HCT116 (cell line): ENCODE measurements around the gene MCM9. TPM values are rescaled to one million over a fixed set of nuclear protein-coding genes. Genes with fewer than 3 reads are reported as not detected.

ENCODE experiments used
- ATAC-seq: fragments of 200-7000 bp; cut with Tn5 transposase; 2 replicates; pipeline ENCODE4 v1.9.1; 2020; ENCODE audit warnings: mild to moderate bottlenecking, moderate library complexity
- BruUV-seq: library from RNA; stranded (reverse); fragments of 400-500 nt; replicated peaks from 2 replicates; lab custom pipeline; 2021; lab: Mats Ljungman, UMichigan
- CTCF ChIA-PET: fragments of 300-600 bp; sonication (Branson Sonifier 250); formaldehyde crosslinking; loops from one replicate; lab custom pipeline; 2021; ENCODE audit warnings: antibody characterized with exemption; lab: Charles Lee
- POLR2A ChIA-PET: fragments of 300-600, 350-600 bp; sonication (Branson Sonifier 250); formaldehyde crosslinking; loops from one replicate; lab custom pipeline; 2021; ENCODE audit warnings: antibody characterized with exemption; lab: Charles Lee
- RAD21 ChIA-PET, 2 experiments: fragments of 300-600 bp; sonication (Branson Sonifier 250); formaldehyde crosslinking; loops; one replicate each; lab custom pipeline; 2023; ENCODE audit warnings: low total read pairs in 2 of 2; ENCODE audit not compliant: uncharacterized antibody in 2 of 2, unreplicated experiment in 2 of 2, low non-redundant PET in 1 of 2; lab: Charles Lee
- DNase-seq: peaks from one replicate; pipeline ENCODE4 v3.0.0-alpha.2; 2010; ENCODE audit warnings: low read depth, low spot score
- H2AFZ ChIP-seq: fragments of 200-600 bp; shearing (Covaris generic), sonication (generic); 2 replicates; pipeline ENCODE4 v1.6.1; 2017; ENCODE audit warnings: low read depth, mixed run types, mixed read lengths, antibody characterized with exemption, low read length; ENCODE audit not compliant: poor library complexity, severe bottlenecking
- H3K27ac ChIP-seq: 2 replicates; pipeline ENCODE4 v1.5.1; 2012; ENCODE audit warnings: low read depth, low read length
- H3K27me3 ChIP-seq: fragments of 200-600 bp; sonication (generic); 2 replicates; pipeline ENCODE4 v1.6.1; 2016; ENCODE audit warnings: mixed run types, low read length, mixed read lengths; ENCODE audit not compliant: insufficient read depth
- H3K36me3 ChIP-seq, 2 experiments: fragments of 200-500 bp in 1 of 2; fragments of 200-600 bp in 1 of 2; sonication (Bioruptor generic) in 1 of 2; sonication (generic) in 1 of 2; 2 replicates each; pipeline versions ENCODE4 v1.5.1 to v1.6.1; 2014 to 2016; ENCODE audit warnings: low read length in 2 of 2, inconsistent platforms in 1 of 2, mixed read lengths in 1 of 2, mixed run types in 1 of 2; ENCODE audit not compliant: insufficient read depth in 2 of 2, control insufficient read depth in 1 of 2
- H3K4me1 ChIP-seq, 2 experiments: fragments of 200-600 bp in 1 of 2; sonication (generic) in 1 of 2; 2 replicates each; pipeline versions ENCODE4 v1.5.1 to v1.6.1; 2012 to 2017; ENCODE audit warnings: low read length in 2 of 2, inconsistent platforms in 1 of 2, mild to moderate bottlenecking in 1 of 2, mixed read lengths in 1 of 2, mixed run types in 1 of 2, moderate library complexity in 1 of 2; ENCODE audit not compliant: insufficient read depth in 2 of 2, control insufficient read depth in 1 of 2
- H3K4me2 ChIP-seq: fragments of 200-600 bp; sonication (generic); 2 replicates; pipeline ENCODE4 v1.6.1; 2017; ENCODE audit warnings: mixed run types, low read length, mixed read lengths
- H3K4me3 ChIP-seq, 2 experiments: fragments of 200-600 bp in 1 of 2; sonication (generic) in 1 of 2; replicated peaks in 1 of 2; 2 replicates each; pipeline ENCODE4 v1.5.1; 2011 to 2016; ENCODE audit warnings: low read length in 2 of 2, control low read depth in 1 of 2, low read depth in 1 of 2, mild to moderate bottlenecking in 1 of 2, mixed read lengths in 1 of 2, mixed run types in 1 of 2
- H3K79me2 ChIP-seq: fragments of 200-600 bp; sonication (generic); 2 replicates; pipeline ENCODE4 v1.6.1; 2017; ENCODE audit warnings: mild to moderate bottlenecking, mixed run types, low read length, moderate library complexity, mixed read lengths; ENCODE audit not compliant: insufficient read depth
- H3K9ac ChIP-seq: fragments of 200-600 bp; sonication (generic); 2 replicates; pipeline ENCODE4 v1.6.1; 2016; ENCODE audit warnings: low read length, mixed read lengths
- H3K9me2 ChIP-seq: fragments of 200-600 bp; sonication (generic), shearing (Covaris generic); 2 replicates; pipeline ENCODE4 v1.6.1; 2017; ENCODE audit warnings: mixed run types, mild to moderate bottlenecking, moderate library complexity; ENCODE audit not compliant: insufficient read depth
- H3K9me3 ChIP-seq, 2 experiments: fragments of 200-500 bp in 1 of 2; fragments of 200-600 bp in 1 of 2; sonication (Bioruptor generic) in 1 of 2; sonication (generic) in 1 of 2; 2 replicates each; pipeline ENCODE4 v1.6.1; 2014 to 2017; ENCODE audit warnings: low read length in 2 of 2, mixed read lengths in 2 of 2, inconsistent platforms in 1 of 2, low read depth in 1 of 2, mild to moderate bottlenecking in 1 of 2, mixed run types in 1 of 2, moderate library complexity in 1 of 2; ENCODE audit not compliant: control insufficient read depth in 1 of 2, insufficient read depth in 1 of 2
- H4K20me1 ChIP-seq: fragments of 200-600 bp; sonication (generic), shearing (Covaris generic); 2 replicates; pipeline ENCODE4 v1.6.1; 2017; ENCODE audit warnings: mixed run types, mild to moderate bottlenecking, moderate library complexity; ENCODE audit not compliant: insufficient read depth
- CBX3 ChIP-seq: IDR thresholded peaks from 2 replicates; pipeline ENCODE4 v1.6.1; 2012; ENCODE audit warnings: low read depth
- ELF1 ChIP-seq: IDR thresholded peaks from 2 replicates; pipeline ENCODE4 v1.6.1; 2012; ENCODE audit warnings: low read depth, borderline replicate concordance
- EZH2phosphoT487 ChIP-seq: fragments of 200-600 bp; IDR thresholded peaks from 2 replicates; pipeline ENCODE4 v1.6.1; 2018; ENCODE audit warnings: antibody characterized with exemption, borderline replicate concordance
- JUND ChIP-seq: IDR thresholded peaks from 2 replicates; pipeline ENCODE4 v1.6.1; 2012
- POLR2A ChIP-seq: IDR thresholded peaks from 2 replicates; pipeline ENCODE4 v1.7.0; 2011; ENCODE audit warnings: borderline replicate concordance; ENCODE audit not compliant: insufficient read depth, insufficient read length; ENCODE audit errors: extremely low read depth
- POLR2AphosphoS5 ChIP-seq: IDR thresholded peaks from 2 replicates; pipeline ENCODE4 v1.6.1; 2011; ENCODE audit warnings: mild to moderate bottlenecking, low read depth, low read length, moderate library complexity
- TCF7L2 ChIP-seq: IDR thresholded peaks from 2 replicates; pipeline ENCODE4 v1.7.0; 2011; ENCODE audit warnings: borderline replicate concordance, inconsistent platforms; ENCODE audit not compliant: insufficient read depth, insufficient read length; ENCODE audit errors: extremely low read depth
- ZNF274 ChIP-seq: fragments of 200-500 bp; sonication (Bioruptor generic); IDR thresholded peaks from 2 replicates; pipeline ENCODE4 v1.6.1; 2014; ENCODE audit warnings: mild to moderate bottlenecking, low read depth, low read length, inconsistent platforms
- intact Hi-C: fragments of 100-400 bp; cut with micrococcal nuclease; formaldehyde crosslinking; loops from 2 replicates; pipeline ENCODE4 v1.10.0; 2022
- total RNA-seq: library from RNA; stranded (reverse); gene quantifications from one replicate; pipeline ENCODE4 v1.2.1, GENCODE V29; 2021; ENCODE audit not compliant: unreplicated experiment
- TF ChIP-seq, protein P1 (sequence below), 3 experiments: fragments of 200-600 bp in 1 of 3; sonication (generic) in 1 of 3; IDR thresholded peaks in 2 of 3; conservative IDR thresholded peaks in 1 of 3; 2 replicates each; pipeline ENCODE4 v1.5.1; 2012 to 2017; ENCODE audit warnings: low read depth in 2 of 3, low read length in 2 of 3, antibody characterized with exemption in 1 of 3, borderline replicate concordance in 1 of 3, control low read depth in 1 of 3, mild to moderate bottlenecking in 1 of 3, mixed read lengths in 1 of 3, mixed run types in 1 of 3, moderate library complexity in 1 of 3; ENCODE audit not compliant: insufficient read depth in 1 of 3
- TF ChIP-seq, protein P2 (sequence below): IDR thresholded peaks from 2 replicates; pipeline ENCODE4 v1.6.1; 2012
- TF ChIP-seq, protein P3 (sequence below): IDR thresholded peaks from 2 replicates; pipeline ENCODE4 v1.6.1; 2011; ENCODE audit warnings: mild to moderate bottlenecking, low read length, moderate library complexity; ENCODE audit not compliant: insufficient replicate concordance; ENCODE audit errors: extremely low read depth

Gene MCM9
- total RNA-seq, 1 experiment from 2014 or later, result 13.6 TPM

DNA sequence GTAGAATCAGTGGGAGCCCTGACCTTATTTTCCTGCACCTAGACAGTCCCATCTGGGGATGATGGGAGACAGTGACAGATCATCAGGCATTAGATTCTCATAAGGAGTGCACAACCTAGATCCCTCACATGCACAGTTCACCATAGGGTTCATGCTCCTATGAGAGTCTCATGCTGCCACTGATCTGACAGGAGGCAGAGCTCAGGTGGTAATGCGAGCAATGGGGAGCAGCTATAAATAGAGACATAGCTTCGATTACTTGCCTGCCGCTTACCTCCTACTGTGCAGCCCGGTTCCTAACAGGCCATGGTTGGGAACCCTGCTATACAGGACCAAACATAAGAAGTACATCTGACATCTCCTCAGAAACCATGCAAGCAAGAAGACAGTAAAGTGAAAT, 72.5 kb downstream of the MCM9 start:
- Histone ChIP-seq H3K27ac (no peak overlapping the region), H3K79me2 (peaks cover 9% of the 10 kb centered on the region; the same call in 1 of the 2 replicates), H3K9me3 (no peaks in the 10 kb centered on the region), H2AFZ (no peak overlapping the region), H3K36me3 (no peaks in the 10 kb centered on the region), H3K4me1 (no peaks in the 10 kb centered on the region), H3K4me3 (no peak overlapping the region), H3K27me3 (no peaks in the 10 kb centered on the region), H3K4me2 (no peak overlapping the region), H3K9ac (no peak overlapping the region), H3K9me2 (no peaks in the 10 kb centered on the region), H4K20me1 (no peaks in the 10 kb centered on the region)
- BruUV-seq, result no TSS peak
- TF ChIP-seq, protein P1, sequence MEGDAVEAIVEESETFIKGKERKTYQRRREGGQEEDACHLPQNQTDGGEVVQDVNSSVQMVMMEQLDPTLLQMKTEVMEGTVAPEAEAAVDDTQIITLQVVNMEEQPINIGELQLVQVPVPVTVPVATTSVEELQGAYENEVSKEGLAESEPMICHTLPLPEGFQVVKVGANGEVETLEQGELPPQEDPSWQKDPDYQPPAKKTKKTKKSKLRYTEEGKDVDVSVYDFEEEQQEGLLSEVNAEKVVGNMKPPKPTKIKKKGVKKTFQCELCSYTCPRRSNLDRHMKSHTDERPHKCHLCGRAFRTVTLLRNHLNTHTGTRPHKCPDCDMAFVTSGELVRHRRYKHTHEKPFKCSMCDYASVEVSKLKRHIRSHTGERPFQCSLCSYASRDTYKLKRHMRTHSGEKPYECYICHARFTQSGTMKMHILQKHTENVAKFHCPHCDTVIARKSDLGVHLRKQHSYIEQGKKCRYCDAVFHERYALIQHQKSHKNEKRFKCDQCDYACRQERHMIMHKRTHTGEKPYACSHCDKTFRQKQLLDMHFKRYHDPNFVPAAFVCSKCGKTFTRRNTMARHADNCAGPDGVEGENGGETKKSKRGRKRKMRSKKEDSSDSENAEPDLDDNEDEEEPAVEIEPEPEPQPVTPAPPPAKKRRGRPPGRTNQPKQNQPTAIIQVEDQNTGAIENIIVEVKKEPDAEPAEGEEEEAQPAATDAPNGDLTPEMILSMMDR (IDR thresholded peaks at IDR 0.05 in 2 of 3, conservative IDR thresholded peaks at IDR 0.05 in 1 of 3; ENCODE audit: borderline replicate concordance in 1 of 3, insufficient read depth in 1 of 3, low read depth in 2 of 3, low read length in 2 of 3), result no peak
- TF ChIP-seq EZH2phosphoT487 (no peak), JUND (no peak)
- ChIA-PET CTCF (no interaction called here), RAD21 (no interaction called here), POLR2A (no interaction called here)
- DNase-seq, result no peak
- intact Hi-C loops, result no loop called here
- no peak for ATAC-seq

DNA sequence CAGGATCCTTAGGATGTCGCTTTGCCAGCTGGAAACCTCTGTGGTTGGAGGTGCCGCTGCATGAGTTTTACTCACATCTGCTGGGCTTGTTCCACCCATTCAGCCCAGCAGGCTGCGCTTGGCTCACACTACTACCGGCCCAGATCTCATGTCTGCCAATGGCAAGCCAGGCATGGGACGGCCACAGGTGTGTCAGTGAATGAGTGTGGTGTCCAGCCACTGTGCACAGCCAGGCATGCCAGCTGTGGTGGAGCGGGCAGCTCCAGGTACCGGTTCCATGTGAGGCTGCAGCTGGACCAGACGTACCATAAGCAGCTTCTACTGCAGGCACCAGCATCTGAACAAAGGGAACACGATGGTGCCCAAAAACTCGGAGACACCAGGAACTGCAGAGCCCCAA, 74.1 kb downstream of the MCM9 start:
- H3K4me3 ChIP-seq, result no peak overlapping the region
- no peak overlapping the region for H2AFZ ChIP-seq
- no TSS peak for BruUV-seq
- ChIA-PET RAD21 (no interaction called here), CTCF (no interaction called here), POLR2A (no interaction called here)
- H3K9ac ChIP-seq, result no peak overlapping the region
- no peaks in the 10 kb centered on the region for H3K9me2 ChIP-seq
- no peaks in the 10 kb centered on the region for H3K9me3 ChIP-seq
- no peaks in the 10 kb centered on the region for H3K4me1 ChIP-seq
- intact Hi-C loops, result no loop called here
- 0 out of 2 replicates have a peak, but pooled peaks cover 4% of the 10 kb centered on the region for H3K79me2 ChIP-seq
- ATAC-seq (0 out of 2 replicates have a peak, but pooled peaks have one; percentile 14), DNase-seq (no peak)
- TF ChIP-seq, protein P2, sequence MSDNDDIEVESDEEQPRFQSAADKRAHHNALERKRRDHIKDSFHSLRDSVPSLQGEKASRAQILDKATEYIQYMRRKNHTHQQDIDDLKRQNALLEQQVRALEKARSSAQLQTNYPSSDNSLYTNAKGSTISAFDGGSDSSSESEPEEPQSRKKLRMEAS, result no peak
- no peak for TF ChIP-seq CBX3
- no peak for TF ChIP-seq ELF1
- TF ChIP-seq POLR2AphosphoS5, result no peak
- no peak for TF ChIP-seq ZNF274
- no peak for TF ChIP-seq POLR2A
- TF ChIP-seq, protein P3, sequence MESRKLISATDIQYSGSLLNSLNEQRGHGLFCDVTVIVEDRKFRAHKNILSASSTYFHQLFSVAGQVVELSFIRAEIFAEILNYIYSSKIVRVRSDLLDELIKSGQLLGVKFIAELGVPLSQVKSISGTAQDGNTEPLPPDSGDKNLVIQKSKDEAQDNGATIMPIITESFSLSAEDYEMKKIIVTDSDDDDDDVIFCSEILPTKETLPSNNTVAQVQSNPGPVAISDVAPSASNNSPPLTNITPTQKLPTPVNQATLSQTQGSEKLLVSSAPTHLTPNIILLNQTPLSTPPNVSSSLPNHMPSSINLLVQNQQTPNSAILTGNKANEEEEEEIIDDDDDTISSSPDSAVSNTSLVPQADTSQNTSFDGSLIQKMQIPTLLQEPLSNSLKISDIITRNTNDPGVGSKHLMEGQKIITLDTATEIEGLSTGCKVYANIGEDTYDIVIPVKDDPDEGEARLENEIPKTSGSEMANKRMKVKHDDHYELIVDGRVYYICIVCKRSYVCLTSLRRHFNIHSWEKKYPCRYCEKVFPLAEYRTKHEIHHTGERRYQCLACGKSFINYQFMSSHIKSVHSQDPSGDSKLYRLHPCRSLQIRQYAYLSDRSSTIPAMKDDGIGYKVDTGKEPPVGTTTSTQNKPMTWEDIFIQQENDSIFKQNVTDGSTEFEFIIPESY, result no peak
- TF ChIP-seq JUND, result no peak
- no peak for TF ChIP-seq TCF7L2
- TF ChIP-seq, protein P1 (IDR thresholded peaks at IDR 0.05 in 2 of 3, conservative IDR thresholded peaks at IDR 0.05 in 1 of 3; ENCODE audit: borderline replicate concordance in 1 of 3, insufficient read depth in 1 of 3, low read depth in 2 of 3, low read length in 2 of 3), result no peak
- no peaks in the 10 kb centered on the region for H3K27me3 ChIP-seq
- no peaks in the 10 kb centered on the region for H3K36me3 ChIP-seq
- H3K4me2 ChIP-seq, result no peak overlapping the region
- no peaks in the 10 kb centered on the region for H4K20me1 ChIP-seq
- no peak overlapping the region for H3K27ac ChIP-seq
